ENCODE data around the gene DPYSL3.

DPYSL3 gene

GRCh38 chr5:147340941-147341340 lies 168.9 kb downstream of the DPYSL3 start:
- no peak for DNase-seq (ENCODE audit: low read depth)
- TF ChIP-seq CTCF (conservative IDR thresholded peaks at IDR 0.05; ENCODE audit: low read depth, low read length): no peak
- no peak overlapping the region for H3K4me3 ChIP-seq (ENCODE audit: low read length)
